Measurements from ENCODE around the gene GSN. TPM values are rescaled to one million over a fixed set of nuclear protein-coding genes. Genes with fewer than 3 reads are reported as not detected.

GSN gene
- total RNA-seq, 2 experiments from 2014 or later = 2.6 to 2.7 TPM

- Histone ChIP-seq H3K4me1 (ENCODE audit: insufficient read depth, low read length) (no peaks in the 10 kb centered on the region), H3K4me3 (ENCODE audit: low read length) (no peak overlapping the region), H3K9me3 (ENCODE audit: control insufficient read depth in 1 of 2, insufficient read depth in 1 of 2, low read length in 2 of 2) (no peaks in the 10 kb centered on the region), H3K27ac (ENCODE audit: low read depth in 1 of 2, low read length in 2 of 2) (no peak overlapping the region), H3K27me3 (ENCODE audit: control insufficient read depth in 1 of 2, insufficient read depth in 2 of 2, low read length in 2 of 2) (no peaks in the 10 kb centered on the region), H3K36me3 (ENCODE audit: insufficient read depth, low read length) (no peaks in the 10 kb centered on the region)
- no peak overlapping the region for H3K4me3 Mint-ChIP-seq
- no peak overlapping the region for H3K27ac Mint-ChIP-seq
- TF ChIP-seq CTCF (IDR thresholded peaks at IDR 0.05) = no peak
- no peak for ATAC-seq (ENCODE audit: poor library complexity)
- DNase-seq = no peak
- no peaks in the 10 kb centered on the region for H3K36me3 Mint-ChIP-seq (ENCODE audit: low read depth)
- no peaks in the 10 kb centered on the region for H3K4me1 Mint-ChIP-seq (ENCODE audit: low read depth)
- no peaks in the 10 kb centered on the region for H3K9me3 Mint-ChIP-seq
- CTCF ChIA-PET = no interaction called here
- POLR2A ChIA-PET = no interaction called here
- H3K27me3 Mint-ChIP-seq = peaks cover 11% of the 10 kb centered on the region
- intact Hi-C loops (cut with DNase I, micrococcal nuclease) = no loop called here
These were observed 7.4 kb upstream of the GSN start for GRCh38 chr9:121260457-121261106.

GRCh38 chr9:121261107-121261460 is 6.9 kb upstream of the GSN start:
- H3K4me1 Mint-ChIP-seq (ENCODE audit: low read depth) = no peaks in the 10 kb centered on the region
- intact Hi-C loops (cut with DNase I, micrococcal nuclease) = no loop called here
- ATAC-seq (ENCODE audit: poor library complexity) (no peak), DNase-seq (no peak)
- Histone ChIP-seq H3K4me1 (ENCODE audit: insufficient read depth, low read length) (no peaks in the 10 kb centered on the region), H3K36me3 (ENCODE audit: insufficient read depth, low read length) (no peaks in the 10 kb centered on the region), H3K4me3 (ENCODE audit: low read length) (no peak overlapping the region), H3K27ac (ENCODE audit: low read depth in 1 of 2, low read length in 2 of 2) (no peak overlapping the region), H3K27me3 (ENCODE audit: control insufficient read depth in 1 of 2, insufficient read depth in 2 of 2, low read length in 2 of 2) (no peaks in the 10 kb centered on the region), H3K9me3 (ENCODE audit: control insufficient read depth in 1 of 2, insufficient read depth in 1 of 2, low read length in 2 of 2) (no peaks in the 10 kb centered on the region)
- no peak overlapping the region for H3K4me3 Mint-ChIP-seq
- H3K27me3 Mint-ChIP-seq = peaks cover 11% of the 10 kb centered on the region
- ChIA-PET CTCF (no interaction called here), POLR2A (no interaction called here)
- no peaks in the 10 kb centered on the region for H3K9me3 Mint-ChIP-seq
- H3K27ac Mint-ChIP-seq = no peak overlapping the region
- no peak for TF ChIP-seq CTCF (IDR thresholded peaks at IDR 0.05)
- no peaks in the 10 kb centered on the region for H3K36me3 Mint-ChIP-seq (ENCODE audit: low read depth)

- Histone ChIP-seq H3K4me3 (ENCODE audit: low read length) (no peak overlapping the region), H3K4me1 (ENCODE audit: insufficient read depth, low read length) (no peaks in the 10 kb centered on the region), H3K36me3 (ENCODE audit: insufficient read depth, low read length) (no peaks in the 10 kb centered on the region), H3K27me3 (ENCODE audit: control insufficient read depth in 1 of 2, insufficient read depth in 2 of 2, low read length in 2 of 2) (no peaks in the 10 kb centered on the region), H3K9me3 (ENCODE audit: control insufficient read depth in 1 of 2, insufficient read depth in 1 of 2, low read length in 2 of 2) (no peaks in the 10 kb centered on the region), H3K27ac (ENCODE audit: low read depth in 1 of 2, low read length in 2 of 2) (no peak overlapping the region)
- no peak overlapping the region for H3K4me3 Mint-ChIP-seq
- CTCF ChIA-PET = no interaction called here
- H3K36me3 Mint-ChIP-seq (ENCODE audit: low read depth) = no peaks in the 10 kb centered on the region
- intact Hi-C loops (cut with DNase I, micrococcal nuclease) = no loop called here
- H3K27me3 Mint-ChIP-seq = peaks cover 11% of the 10 kb centered on the region
- H3K9me3 Mint-ChIP-seq = no peaks in the 10 kb centered on the region
- POLR2A ChIA-PET = no interaction called here
- TF ChIP-seq CTCF (IDR thresholded peaks at IDR 0.05) = no peak
- H3K27ac Mint-ChIP-seq = no peak overlapping the region
- H3K4me1 Mint-ChIP-seq (ENCODE audit: low read depth) = no peaks in the 10 kb centered on the region
- ATAC-seq (ENCODE audit: poor library complexity) = no peak
- no peak for DNase-seq
These were observed 6.2 kb upstream of the GSN start for GRCh38 chr9:121261755-121262154.

Measured in CD4-positive, alpha-beta T cell (primary cell).